Measurements from ENCODE around the gene TIMM22. TPM values are rescaled to one million over a fixed set of nuclear protein-coding genes. Genes with fewer than 3 reads are reported as not detected.
A peak's percentile ranks its signal among the peaks of the same experiment; 100 is the strongest.

TIMM22 gene
- total RNA-seq, 2 donors from 2014 or later: 13.6 to 14.6 TPM

GRCh38 chr17:962670-963069, 34.3 kb upstream of the TIMM22 start:
- H3K4me3 Mint-ChIP-seq: peak overlapping the region; percentile 18

GRCh38 chr17:964876-965275, 32.1 kb upstream of the TIMM22 start:
- Mint-ChIP-seq H3K27me3 (ENCODE audit: insufficient read depth) (no peaks in the 10 kb centered on the region), H3K4me3 (peak overlapping the region; percentile 9), H3K27ac (peak overlapping the region; percentile 94), H3K9me3 (peaks cover 13% of the 10 kb centered on the region), H3K36me3 (ENCODE audit: low read depth) (peaks cover 50% of the 10 kb centered on the region), H3K4me1 (peaks cover 32% of the 10 kb centered on the region)
- peak; percentile 77 for DNase-seq
- peaks cover 18% of the 10 kb centered on the region for H3K9me3 ChIP-seq (ENCODE audit: control insufficient read depth, low read length)
- H3K4me3 ChIP-seq (ENCODE audit: low read length): peak overlapping the region; percentile 24
- 48 to 66% methylated on average over 11 to 14 of the region's 14 CpGs for WGBS, 2 experiments (ENCODE audit: insufficient coverage in 1 of 2, insufficient read length in 1 of 2)
- H3K9ac ChIP-seq (ENCODE audit: extremely low read depth, low read length, poor library complexity, severe bottlenecking): peak overlapping the region; percentile 75
- H3K36me3 ChIP-seq (ENCODE audit: control insufficient read depth, insufficient read depth, low read length): peaks cover 80% of the 10 kb centered on the region
- TF ChIP-seq CTCF (conservative IDR thresholded peaks at IDR 0.05): no peak
- peaks cover 13% of the 10 kb centered on the region for H3K4me1 ChIP-seq (ENCODE audit: control insufficient read depth, insufficient read depth, low read length)
- H3K27me3 ChIP-seq (ENCODE audit: control insufficient read depth, insufficient read depth, low read length, poor library complexity, severe bottlenecking): no peaks in the 10 kb centered on the region
- peak overlapping the region; percentile 69 for H3K27ac ChIP-seq (ENCODE audit: low read depth, low read length)

More at GRCh38 chr17:962670-963069, 34.3 kb upstream of the TIMM22 start:
- Histone ChIP-seq H3K9me3 (ENCODE audit: control insufficient read depth, low read length) (no peaks in the 10 kb centered on the region), H3K27ac (ENCODE audit: low read depth, low read length) (peak overlapping the region; percentile 77), H3K4me1 (ENCODE audit: control insufficient read depth, insufficient read depth, low read length) (peaks cover 13% of the 10 kb centered on the region), H3K36me3 (ENCODE audit: control insufficient read depth, insufficient read depth, low read length) (peaks cover 78% of the 10 kb centered on the region), H3K27me3 (ENCODE audit: control insufficient read depth, insufficient read depth, low read length, poor library complexity, severe bottlenecking) (no peaks in the 10 kb centered on the region), H3K4me3 (ENCODE audit: low read length) (peak overlapping the region; percentile 36), H3K9ac (ENCODE audit: extremely low read depth, low read length, poor library complexity, severe bottlenecking) (no peak overlapping the region)
- peak overlapping the region; percentile 91 for H3K27ac Mint-ChIP-seq
- DNase-seq: peak; percentile 85
- H3K4me1 Mint-ChIP-seq: peaks cover 30% of the 10 kb centered on the region
- peaks cover 43% of the 10 kb centered on the region for H3K36me3 Mint-ChIP-seq (ENCODE audit: low read depth)
- whole genome bisulfite sequencing, 2 experiments (ENCODE audit: insufficient coverage in 1 of 2, insufficient read length in 1 of 2): 36 to 66% methylated on average over 6 to 11 of the region's 11 CpGs
- no peak for TF ChIP-seq CTCF (conservative IDR thresholded peaks at IDR 0.05)
- H3K9me3 Mint-ChIP-seq: peaks cover 4% of the 10 kb centered on the region
- H3K27me3 Mint-ChIP-seq (ENCODE audit: insufficient read depth): no peaks in the 10 kb centered on the region

GRCh38 chr17:965311-965989, 31.5 kb upstream of the TIMM22 start:
- peaks cover 51% of the 10 kb centered on the region for H3K36me3 Mint-ChIP-seq (ENCODE audit: low read depth)
- Histone ChIP-seq H3K9ac (ENCODE audit: extremely low read depth, low read length, poor library complexity, severe bottlenecking) (peak overlapping the region; percentile 75), H3K27ac (ENCODE audit: low read depth, low read length) (peak overlapping the region; percentile 69), H3K9me3 (ENCODE audit: control insufficient read depth, low read length) (peaks cover 18% of the 10 kb centered on the region), H3K36me3 (ENCODE audit: control insufficient read depth, insufficient read depth, low read length) (peaks cover 80% of the 10 kb centered on the region), H3K4me3 (ENCODE audit: low read length) (peak overlapping the region; percentile 24), H3K27me3 (ENCODE audit: control insufficient read depth, insufficient read depth, low read length, poor library complexity, severe bottlenecking) (no peaks in the 10 kb centered on the region), H3K4me1 (ENCODE audit: control insufficient read depth, insufficient read depth, low read length) (peaks cover 14% of the 10 kb centered on the region)
- H3K27me3 Mint-ChIP-seq (ENCODE audit: insufficient read depth): no peaks in the 10 kb centered on the region
- peak; percentile 90 for DNase-seq
- peak overlapping the region; percentile 94 for H3K27ac Mint-ChIP-seq
- 36 to 63% methylated on average over 8 to 12 of the region's 12 CpGs for WGBS, 2 experiments (ENCODE audit: insufficient coverage in 1 of 2, insufficient read length in 1 of 2)
- H3K4me3 Mint-ChIP-seq: peak overlapping the region; percentile 9
- peaks cover 38% of the 10 kb centered on the region for H3K4me1 Mint-ChIP-seq
- peaks cover 13% of the 10 kb centered on the region for H3K9me3 Mint-ChIP-seq
- no peak for TF ChIP-seq CTCF (conservative IDR thresholded peaks at IDR 0.05)

All from endodermal cell (in vitro differentiated cells).